GDM1 (cell line): ENCODE results near the gene SH2D3C.

Experiments
- DNase-seq: peaks from one replicate; lab custom pipeline; 2025; lab: John Stamatoyannopoulos, UW

Gene SH2D3C

DNA sequence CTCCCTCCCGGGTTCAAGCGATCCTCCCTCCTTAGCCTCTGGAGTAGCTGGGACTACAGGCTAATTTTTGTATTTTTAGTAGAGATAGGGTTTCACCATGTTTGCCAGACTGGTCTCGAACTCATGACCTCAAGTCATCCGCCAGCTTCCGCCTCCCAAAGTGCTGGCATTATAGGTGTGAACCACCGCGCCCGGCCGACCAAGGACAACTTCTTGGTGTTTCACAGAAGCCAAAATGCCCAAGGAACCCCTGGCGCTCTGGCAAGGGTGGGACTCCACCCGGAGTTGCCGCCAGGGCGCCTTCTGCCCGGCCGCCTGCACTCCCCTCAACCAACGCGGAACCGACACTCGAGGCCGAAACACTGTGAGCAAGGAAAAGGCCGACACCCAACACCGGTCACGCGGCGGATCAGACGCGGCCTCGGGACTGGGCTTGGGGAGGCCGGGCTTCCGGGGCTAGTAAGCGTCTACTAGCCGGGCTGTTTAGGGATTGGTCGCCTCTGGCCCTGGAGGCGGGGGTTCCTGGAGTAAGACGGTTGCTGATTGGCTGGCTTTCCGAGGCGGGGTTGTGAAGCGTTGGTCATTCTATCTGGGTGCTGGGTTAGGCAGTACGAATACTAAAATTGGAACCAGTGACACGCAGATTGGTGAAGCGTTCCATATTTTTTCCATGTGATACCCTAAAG is 79.3 kb downstream of the SH2D3C start:
- DNase-seq: no peak

DNA sequence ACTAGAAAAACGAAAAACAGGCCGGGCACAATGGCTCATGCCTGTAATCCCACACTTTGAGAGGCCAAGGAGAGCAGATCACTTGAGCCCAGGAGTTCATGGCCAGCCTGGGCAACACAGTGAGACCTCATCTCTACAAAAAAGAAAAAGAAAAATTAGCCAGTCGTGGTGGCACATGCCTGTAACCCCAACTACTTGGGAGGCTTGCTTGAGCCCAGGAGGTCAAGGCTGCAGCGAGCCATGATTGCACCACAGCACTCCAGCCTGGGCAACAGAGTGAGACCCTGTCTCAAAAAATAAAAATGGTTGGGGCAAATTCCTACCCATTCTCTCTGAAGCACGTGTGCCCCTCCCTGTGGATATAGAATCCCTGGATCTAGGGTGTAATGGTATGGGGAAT is 80.1 kb downstream of the SH2D3C start:
- no peak for DNase-seq

DNA sequence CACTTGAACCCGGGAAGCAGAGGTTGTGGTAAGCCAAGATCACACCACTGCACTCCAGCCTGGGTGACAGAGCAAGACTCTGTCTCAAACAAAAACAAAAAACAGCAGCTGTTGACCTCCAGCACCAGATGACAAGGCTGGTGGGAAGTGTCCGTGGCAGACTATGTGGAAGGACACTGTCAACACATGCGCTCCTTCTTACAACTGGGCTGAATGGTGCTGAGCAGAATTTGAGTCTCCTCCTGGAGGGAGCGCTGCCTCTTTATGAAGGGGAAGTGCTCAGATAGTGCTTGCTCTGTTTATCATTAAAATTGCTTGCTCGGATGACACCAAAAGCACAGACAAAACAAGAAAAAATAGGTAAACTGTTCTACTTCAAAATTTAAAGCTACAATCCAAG is 80.9 kb downstream of the SH2D3C start:
- no peak for DNase-seq

DNA sequence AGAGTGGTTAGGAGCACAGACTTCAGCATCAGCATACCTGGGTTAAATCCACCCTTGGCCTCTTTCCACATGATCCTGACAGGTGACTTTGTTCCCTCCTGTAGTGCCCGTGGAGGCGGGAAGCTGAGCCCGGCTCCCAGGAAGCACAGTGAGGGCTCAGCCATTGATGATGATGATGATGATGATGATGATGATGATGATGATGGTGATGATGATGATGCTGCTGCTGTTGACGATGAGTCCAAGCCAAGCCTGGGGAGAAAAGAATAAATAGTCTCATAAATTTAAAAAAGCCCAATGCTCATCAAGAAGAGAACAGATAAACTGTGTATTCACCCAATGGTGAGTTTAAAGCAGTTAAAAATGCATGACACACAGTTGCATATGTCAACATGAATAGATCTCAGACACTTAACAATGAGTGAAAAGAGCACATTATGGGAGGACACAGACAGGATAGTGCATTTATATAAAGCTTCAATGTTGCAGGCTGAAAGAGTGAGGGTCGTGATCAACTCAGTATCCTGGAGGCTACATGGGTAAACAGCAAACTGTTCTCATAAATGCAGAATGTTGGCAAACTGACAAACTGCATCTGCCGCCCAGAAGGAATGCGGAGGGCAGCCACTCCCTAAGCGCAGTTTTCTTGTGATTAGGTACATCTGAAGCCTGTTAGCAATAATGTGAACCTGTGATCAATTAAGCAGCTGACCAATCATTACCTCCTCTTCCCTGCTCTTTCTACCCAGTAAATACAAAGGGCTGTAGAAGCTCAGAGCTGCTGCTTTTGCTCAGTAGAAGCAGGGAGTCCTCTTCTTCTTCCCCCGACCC is 83.4 kb downstream of the SH2D3C start:
- DNase-seq: no peak

DNA sequence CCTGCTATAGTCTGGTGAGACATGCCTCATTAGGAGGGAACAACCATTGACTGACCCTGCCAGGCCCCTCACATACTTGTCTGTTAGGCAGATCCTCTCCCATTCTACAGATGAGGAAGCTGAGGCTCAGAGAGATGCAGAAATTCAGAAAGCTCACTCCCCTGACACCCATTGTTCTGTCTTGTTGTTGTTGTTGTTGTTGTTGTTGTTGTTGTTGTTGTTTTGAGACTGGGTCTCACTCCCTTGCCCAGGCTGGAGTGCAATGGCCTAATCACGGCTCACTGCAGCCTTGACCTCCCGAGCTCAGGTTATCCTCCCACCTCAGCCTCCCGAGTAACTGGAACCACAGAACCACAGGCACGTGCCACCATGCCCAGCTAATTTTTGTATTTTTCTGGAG is 84.8 kb downstream of the SH2D3C start:
- DNase-seq: no peak

DNA sequence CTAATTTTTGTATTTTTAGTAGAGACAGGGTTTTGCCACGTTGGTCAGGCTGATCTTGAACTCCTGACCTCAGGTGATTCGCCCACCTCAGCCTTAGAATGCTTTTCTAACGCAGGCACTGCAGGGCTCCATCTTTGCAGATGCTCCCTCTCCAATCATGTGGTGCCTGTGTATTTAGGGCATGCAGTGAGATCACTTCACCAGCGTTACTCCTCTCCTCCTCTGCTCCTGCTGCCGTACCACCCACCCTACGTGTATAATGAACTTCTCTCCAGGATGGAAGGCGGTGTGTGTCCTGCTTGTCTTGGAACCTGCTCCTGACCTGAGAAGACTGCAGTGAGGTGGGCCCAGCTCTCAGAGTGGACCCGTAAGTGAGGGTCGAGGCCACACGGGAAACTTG is 85.3 kb downstream of the SH2D3C start:
- no peak for DNase-seq

DNA sequence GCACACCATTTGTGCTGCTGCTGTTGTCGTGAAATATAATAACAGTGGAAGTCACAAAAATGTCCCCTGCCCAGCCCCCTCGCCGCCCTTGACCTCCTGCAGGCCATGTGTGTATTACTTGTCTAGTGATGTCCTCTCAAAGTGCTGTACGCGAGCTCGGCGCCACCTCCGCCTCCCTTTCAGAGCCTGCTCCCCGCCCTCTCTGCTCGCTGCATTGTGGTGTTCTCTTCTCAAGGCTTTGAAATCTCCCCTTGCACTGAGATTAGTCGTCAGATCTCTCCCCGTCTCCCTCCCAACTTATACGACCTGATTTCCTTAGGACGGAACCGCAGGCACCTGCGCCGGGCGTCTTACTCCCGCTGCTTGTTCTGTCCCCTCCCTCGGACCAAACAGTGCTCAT is 86.4 kb downstream of the SH2D3C start:
- DNase-seq: no peak

DNA sequence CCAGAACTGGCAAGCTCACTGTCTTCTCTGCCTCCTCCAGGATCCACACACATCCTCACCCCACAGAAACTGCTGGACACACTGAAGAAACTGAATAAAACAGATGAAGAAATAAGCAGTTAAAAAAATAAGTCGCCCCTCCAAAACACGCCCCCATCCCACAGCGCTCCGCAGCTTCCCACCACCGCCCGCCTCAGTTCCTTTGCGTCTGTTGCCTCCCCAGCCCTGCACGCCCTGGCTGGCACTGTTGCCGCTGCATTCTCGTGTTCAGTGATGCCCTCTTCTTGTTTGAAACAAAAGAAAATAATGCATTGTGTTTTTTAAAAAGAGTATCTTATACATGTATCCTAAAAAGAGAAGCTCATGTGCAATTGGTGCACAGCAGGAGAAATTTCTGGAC is 87.7 kb downstream of the SH2D3C start:
- DNase-seq: no peak

DNA sequence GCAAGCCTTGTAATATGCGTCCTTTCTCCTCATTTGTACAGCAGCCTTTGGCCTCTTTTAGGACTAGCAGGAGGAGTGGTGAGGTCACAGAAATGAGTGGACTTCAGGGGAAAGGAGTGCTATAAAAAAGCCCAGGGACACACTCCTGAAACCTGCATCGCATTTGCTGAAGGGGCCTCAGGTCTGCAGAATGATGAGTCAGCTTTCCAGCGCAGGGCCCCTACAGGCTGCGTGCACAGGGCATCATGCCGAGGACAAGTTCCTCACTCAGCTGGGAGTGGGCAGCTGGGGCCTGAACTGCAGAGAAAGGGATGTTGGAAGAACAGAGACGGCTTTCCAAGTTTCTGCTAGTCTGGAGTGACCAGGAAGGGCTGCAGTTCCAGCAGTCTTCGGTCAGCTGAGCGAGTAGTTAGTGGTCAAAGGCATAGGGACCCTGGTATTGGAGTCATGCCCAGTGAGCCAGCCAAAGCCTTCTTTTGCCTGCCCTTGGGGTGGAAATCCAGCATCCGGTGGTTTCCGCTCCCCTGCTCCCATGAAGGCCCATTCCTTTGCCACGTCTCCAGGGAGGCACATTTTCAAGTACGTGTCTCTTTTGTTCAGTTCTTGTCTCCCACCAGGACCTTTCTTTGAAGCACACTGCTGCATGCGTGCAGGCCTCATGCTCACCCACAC is 89.0 kb downstream of the SH2D3C start:
- DNase-seq: no peak
